D341Med (cell line): ENCODE results near the gene CEACAM7.
A peak's percentile ranks its signal among the peaks of the same experiment; 100 is the strongest.
"Not testable (repeated sequence)": the region's sequence is repeated elsewhere in the genome, so short reads cannot be mapped to it uniquely, and the experiment has no call there.

Experiments
- DNase-seq: peaks from one replicate; pipeline ENCODE4 v3.0.0; 2012; ENCODE audit warnings: low spot score

The CEACAM7 gene

DNA sequence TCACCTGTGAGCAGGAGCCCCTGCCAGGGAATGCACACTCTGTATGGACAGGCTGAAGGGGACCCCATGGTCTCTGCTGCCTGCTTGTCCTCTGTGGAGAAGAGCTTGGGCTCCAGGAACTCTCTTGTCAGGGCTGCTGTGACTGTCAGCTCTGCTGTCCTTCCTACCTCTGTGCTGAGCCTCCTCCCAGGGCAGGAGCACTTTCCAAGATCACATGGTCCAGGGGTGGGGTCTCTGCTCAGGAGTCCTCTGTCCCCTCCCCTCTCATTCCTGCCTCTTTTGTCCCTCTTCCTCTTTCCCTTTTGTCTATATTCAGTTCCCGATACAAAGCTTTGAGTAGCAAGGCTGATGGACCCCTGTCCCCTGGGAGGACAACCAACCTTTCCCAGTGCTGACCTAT lies at the start of gene CEACAM7:
TSS of gene CEACAM7 (minus strand) at position 173 of the 400 bp plus-strand sequence. CDS start at position 68, 105 bp downstream.
- no peak for DNase-seq

DNA sequence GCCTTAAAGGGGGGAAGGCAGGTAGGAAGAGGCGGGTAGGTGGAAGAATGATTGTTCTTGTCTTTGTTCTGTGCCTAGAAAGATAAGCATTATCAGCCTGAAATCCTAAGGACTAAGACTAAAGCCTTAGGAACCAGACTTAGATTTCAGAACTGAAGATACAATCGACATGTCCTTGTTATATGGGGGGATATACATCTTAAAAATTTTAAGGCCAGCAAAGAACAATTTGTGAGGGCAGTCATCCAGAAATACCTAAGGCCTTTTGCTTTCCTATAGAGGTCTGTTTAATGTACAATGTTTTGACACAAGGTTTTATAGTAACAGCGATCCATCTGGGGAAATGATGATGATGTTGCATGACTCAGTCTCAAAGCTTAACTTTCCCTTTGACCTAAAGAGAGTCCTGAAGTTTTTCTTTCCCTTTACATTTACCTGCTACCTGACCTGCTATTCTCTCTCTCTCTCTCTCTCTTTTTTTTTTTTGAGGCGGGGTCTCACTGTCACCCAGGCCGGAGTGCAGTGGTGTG lies 47.1 kb upstream of the CEACAM7 start:
- DNase-seq = no peak

DNA sequence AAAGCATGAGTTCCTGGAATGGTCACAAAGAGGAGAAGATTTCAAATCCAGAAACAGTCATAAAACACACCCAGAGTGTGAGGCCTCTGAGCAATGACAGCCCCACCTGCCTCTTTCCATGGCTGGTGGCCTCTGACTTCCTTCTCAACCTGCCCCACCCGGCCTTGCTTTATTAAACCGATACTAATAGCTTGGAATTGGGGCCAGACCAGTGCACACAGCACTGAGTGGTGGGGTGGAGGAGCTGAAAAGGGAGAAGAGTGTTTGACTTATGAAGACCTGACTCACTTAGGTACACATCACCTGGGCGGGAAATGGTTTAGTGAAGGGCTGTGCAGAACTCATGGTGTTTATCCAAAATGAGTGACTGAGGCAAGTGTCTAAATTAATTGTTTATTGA lies 46.5 kb upstream of the CEACAM7 start:
- DNase-seq = no peak

DNA sequence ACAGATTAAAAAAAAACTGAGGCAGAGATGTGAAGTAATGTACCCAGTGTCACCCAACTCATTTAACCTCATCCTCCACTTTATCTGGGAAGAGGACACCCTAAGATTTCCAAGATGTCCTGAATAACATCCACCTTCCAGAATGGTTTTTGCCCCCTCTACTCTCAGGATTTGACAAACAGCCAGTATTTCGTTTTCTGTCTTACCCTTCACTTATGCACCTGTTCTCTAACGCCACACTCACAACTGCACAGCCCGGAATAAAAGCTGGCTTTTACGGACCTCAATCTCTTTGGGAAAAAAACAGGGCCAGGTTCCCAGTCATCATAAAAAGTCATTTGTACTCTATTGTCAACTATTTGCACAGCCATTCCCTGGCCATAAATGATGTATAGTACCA lies 46.1 kb upstream of the CEACAM7 start:
- DNase-seq = no peak

DNA sequence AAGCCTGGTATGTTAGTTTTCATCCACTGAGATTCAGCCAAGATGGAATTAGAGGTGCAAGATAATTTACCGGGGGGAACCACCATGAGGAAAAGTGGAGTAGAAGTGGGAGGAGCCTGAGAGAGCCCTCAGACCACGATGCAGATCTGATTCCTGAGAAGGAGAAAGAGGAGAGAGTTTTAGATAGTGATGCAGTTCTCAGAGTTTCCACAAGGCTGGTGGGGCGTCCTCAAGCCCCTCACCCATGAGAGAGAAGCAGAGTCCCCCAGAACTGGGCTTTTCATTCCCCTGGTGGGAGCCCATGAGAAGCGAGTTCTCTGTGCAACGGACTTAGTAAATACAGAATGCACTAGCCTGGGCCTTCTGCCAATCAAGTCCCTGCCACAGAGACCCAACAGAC lies 38.4 kb upstream of the CEACAM7 start:
- DNase-seq = no peak

DNA sequence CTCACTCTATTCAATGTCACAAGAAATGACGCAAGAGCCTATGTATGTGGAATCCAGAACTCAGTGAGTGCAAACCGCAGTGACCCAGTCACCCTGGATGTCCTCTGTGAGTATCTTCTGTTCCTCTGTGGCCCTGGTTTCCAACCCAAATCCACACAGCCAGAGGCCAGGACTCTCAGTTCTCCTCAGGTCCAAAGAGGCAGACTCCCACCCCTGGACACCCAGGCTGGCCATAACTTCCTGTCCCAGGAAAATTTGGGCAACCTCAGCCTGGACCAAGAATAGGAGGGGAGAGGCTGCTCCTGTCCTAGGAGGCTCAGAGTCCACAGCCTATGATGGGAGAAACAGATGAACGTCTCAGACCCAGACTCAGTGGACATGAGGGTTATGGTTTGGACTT lies 32.0 kb upstream of the CEACAM7 start:
- DNase-seq = no peak

DNA sequence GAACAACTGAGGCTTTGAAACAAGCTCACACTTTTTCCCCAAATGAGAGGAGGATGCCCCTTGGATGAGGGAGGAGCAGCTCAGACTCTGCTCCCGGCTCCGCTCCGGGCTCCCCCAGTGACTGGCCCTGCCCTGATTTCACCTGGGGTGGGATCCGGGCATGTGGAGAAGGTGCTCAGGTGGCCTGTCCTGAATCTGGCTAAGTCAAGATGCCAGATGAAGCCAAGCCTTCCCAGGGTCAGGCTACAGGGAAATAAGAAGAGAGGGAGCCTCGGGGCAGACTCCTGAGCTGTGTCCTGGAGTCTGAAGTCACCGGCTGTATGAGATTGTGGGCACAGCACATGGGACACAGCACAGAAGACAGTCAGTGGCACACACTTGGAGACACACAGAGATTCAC lies 30.7 kb upstream of the CEACAM7 start:
- no peak for DNase-seq

DNA sequence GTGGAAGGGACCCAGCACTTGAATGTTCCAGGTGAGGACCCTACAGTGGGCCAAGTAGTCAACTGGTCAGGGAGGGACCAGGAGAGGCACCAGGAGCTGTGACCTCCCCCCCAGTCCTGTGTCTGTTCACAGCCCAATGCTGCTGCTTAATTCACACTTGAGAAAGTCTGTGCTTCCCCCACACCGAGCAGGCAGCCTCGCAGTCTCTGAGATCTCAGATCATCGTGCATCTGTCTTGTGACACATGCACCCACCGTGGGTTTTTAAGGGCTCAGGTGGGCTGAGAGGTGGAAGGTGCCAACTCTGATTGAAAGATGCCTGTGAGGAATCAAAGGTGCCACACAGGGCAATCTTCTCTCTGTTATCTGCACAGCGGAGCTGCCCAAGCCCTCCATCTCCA lies 26.5 kb upstream of the CEACAM7 start:
- no peak for DNase-seq

DNA sequence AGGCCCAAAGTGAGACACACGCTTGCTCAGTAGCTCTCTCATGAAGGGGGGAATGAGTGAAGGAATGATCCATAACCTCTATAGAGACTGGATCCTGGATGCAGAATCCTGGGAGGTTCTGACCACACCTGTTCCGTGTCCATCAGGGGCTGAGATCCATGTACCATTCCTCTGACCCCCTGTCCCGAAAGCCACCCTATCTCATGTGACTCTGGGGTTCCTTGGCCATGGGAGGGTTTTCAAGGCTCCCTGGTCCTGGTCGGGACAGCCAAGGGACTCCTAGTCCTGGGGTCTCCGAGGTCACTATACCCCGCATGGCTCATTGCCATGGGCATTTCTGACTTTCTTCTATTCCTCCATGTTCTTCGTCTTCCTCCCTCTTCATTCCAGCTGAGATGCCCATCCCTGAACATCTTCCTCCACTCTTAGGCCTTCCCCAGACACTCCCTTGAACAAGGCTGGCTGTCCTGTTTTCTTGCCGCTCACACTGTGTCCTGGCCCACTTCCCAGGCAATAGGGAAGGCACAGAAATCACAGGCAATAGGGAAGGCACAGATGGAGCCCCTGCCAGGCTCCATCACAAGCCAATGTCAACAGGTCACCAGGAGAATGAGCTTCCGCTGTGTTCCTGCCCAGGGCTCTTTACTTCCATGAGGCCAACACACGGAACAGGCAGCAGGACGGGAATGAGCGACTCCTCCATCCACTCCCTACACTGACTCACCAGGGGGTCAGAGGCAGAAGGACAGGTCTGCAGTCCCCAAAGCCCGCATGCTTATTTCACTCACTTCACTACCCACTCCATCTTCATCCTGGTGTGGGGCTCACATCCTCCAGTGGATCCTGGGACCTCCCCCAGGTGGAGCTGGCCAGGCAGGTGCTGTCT lies 23.5 kb upstream of the CEACAM7 start:
- DNase-seq = no peak

DNA sequence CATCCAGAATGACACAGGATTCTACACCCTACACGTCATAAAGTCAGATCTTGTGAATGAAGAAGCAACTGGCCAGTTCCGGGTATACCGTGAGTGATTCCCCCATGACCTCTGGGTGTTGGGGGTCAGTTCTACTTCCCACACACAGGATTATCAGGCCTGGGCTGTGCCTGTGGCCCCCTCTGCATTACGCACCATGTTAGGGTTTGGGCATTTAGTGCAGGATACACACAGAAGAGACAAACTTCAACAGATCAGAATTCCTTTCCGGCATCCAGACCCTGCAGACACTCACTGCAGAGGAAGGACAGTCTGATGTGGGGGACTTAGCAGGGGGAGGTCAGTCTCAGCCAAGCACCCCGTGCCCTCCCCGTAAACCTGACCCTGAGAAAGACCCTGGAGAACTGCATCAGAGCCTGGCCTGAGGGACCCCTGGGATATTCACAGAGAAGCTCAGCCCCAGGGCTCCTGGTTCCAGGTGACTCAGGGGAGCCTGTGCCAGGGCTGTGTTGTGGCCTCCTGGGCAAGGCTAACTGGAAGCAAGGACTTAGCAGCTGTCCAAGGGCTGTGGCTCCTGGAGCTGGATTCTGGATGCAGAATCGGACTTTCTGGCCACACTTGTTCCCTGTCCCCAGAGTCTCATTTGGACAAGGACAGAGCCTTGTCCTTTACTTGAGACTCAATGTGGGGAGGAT lies 22.0 kb upstream of the CEACAM7 start:
- DNase-seq = no peak

DNA sequence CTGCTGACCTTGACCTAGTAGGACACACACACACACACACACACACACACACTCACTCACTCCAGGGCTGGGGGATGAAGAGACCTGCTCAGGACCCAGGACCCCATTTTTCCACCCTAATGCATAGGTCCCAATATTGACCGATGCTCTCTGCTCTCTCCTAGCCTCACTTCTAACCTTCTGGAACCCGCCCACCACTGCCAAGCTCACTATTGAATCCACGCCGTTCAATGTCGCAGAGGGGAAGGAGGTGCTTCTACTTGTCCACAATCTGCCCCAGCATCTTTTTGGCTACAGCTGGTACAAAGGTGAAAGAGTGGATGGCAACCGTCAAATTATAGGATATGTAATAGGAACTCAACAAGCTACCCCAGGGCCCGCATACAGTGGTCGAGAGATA lies 21.4 kb upstream of the CEACAM7 start:
- not testable (repeated sequence) for DNase-seq

DNA sequence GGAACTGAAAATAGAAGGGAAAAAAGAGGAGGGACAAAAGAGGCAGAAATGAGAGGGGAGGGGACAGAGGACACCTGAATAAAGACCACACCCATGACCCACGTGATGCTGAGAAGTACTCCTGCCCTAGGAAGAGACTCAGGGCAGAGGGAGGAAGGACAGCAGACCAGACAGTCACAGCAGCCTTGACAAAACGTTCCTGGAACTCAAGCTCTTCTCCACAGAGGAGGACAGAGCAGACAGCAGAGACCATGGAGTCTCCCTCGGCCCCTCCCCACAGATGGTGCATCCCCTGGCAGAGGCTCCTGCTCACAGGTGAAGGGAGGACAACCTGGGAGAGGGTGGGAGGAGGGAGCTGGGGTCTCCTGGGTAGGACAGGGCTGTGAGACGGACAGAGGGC lies 20.4 kb upstream of the CEACAM7 start, which contains the start of gene CEACAM5:
TSS of gene CEACAM5 (plus strand) at position 146 of the 400 bp plus-strand sequence. CDS start at position 252, 106 bp downstream.
- no peak for DNase-seq

DNA sequence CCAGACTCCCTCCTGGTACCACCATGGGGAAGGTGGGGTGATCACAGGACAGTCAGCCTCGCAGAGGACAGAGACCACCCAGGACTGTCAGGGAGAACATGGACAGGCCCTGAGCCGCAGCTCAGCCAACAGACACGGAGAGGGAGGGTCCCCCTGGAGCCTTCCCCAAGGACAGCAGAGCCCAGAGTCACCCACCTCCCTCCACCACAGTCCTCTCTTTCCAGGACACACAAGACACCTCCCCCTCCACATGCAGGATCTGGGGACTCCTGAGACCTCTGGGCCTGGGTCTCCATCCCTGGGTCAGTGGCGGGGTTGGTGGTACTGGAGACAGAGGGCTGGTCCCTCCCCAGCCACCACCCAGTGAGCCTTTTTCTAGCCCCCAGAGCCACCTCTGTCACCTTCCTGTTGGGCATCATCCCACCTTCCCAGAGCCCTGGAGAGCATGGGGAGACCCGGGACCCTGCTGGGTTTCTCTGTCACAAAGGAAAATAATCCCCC lies 19.9 kb upstream of the CEACAM7 start:
- no peak for DNase-seq

DNA sequence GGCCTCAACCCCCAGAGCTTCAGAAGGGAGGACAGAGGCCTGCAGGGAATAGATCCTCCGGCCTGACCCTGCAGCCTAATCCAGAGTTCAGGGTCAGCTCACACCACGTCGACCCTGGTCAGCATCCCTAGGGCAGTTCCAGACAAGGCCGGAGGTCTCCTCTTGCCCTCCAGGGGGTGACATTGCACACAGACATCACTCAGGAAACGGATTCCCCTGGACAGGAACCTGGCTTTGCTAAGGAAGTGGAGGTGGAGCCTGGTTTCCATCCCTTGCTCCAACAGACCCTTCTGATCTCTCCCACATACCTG lies 19.4 kb upstream of the CEACAM7 start:
- DNase-seq = no peak

DNA sequence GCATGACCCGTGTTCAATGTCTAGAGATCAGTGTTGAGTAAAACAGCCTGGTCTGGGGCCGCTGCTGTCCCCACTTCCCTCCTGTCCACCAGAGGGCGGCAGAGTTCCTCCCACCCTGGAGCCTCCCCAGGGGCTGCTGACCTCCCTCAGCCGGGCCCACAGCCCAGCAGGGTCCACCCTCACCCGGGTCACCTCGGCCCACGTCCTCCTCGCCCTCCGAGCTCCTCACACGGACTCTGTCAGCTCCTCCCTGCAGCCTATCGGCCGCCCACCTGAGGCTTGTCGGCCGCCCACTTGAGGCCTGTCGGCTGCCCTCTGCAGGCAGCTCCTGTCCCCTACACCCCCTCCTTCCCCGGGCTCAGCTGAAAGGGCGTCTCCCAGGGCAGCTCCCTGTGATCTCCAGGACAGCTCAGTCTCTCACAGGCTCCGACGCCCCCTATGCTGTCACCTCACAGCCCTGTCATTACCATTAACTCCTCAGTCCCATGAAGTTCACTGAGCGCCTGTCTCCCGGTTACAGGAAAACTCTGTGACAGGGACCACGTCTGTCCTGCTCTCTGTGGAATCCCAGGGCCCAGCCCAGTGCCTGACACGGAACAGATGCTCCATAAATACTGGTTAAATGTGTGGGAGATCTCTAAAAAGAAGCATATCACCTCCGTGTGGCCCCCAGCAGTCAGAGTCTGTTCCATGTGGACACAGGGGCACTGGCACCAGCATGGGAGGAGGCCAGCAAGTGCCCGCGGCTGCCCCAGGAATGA lies 18.9 kb upstream of the CEACAM7 start:
- peak; percentile 92 for DNase-seq

DNA sequence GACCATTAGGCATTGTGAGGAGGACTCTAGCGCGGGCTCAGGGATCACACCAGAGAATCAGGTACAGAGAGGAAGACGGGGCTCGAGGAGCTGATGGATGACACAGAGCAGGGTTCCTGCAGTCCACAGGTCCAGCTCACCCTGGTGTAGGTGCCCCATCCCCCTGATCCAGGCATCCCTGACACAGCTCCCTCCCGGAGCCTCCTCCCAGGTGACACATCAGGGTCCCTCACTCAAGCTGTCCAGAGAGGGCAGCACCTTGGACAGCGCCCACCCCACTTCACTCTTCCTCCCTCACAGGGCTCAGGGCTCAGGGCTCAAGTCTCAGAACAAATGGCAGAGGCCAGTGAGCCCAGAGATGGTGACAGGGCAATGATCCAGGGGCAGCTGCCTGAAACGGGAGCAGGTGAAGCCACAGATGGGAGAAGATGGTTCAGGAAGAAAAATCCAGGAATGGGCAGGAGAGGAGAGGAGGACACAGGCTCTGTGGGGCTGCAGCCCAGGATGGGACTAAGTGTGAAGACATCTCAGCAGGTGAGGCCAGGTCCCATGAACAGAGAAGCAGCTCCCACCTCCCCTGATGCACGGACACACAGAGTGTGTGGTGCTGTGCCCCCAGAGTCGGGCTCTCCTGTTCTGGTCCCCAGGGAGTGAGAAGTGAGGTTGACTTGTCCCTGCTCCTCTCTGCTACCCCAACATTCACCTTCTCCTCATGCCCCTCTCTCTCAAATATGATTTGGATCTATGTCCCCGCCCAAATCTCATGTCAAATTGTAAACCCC lies 17.5 kb upstream of the CEACAM7 start:
- no peak for DNase-seq

DNA sequence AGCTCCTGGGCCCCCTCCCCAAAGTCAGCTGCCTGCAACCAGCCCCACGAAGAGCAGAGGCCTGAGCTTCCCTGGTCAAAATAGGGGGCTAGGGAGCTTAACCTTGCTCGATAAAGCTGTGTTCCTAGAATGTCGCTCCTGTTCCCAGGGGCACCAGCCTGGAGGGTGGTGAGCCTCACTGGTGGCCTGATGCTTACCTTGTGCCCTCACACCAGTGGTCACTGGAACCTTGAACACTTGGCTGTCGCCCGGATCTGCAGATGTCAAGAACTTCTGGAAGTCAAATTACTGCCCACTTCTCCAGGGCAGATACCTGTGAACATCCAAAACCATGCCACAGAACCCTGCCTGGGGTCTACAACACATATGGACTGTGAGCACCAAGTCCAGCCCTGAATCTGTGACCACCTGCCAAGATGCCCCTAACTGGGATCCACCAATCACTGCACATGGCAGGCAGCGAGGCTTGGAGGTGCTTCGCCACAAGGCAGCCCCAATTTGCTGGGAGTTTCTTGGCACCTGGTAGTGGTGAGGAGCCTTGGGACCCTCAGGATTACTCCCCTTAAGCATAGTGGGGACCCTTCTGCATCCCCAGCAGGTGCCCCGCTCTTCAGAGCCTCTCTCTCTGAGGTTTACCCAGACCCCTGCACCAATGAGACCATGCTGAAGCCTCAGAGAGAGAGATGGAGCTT lies 15.7 kb upstream of the CEACAM7 start:
- no peak for DNase-seq

DNA sequence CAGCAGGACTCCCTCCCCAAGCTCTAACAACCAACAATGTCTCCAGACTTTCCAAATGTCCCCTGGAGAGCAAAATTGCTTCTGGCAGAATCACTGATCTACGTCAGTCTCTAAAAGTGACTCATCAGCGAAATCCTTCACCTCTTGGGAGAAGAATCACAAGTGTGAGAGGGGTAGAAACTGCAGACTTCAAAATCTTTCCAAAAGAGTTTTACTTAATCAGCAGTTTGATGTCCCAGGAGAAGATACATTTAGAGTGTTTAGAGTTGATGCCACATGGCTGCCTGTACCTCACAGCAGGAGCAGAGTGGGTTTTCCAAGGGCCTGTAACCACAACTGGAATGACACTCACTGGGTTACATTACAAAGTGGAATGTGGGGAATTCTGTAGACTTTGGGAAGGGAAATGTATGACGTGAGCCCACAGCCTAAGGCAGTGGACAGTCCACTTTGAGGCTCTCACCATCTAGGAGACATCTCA lies 14.1 kb upstream of the CEACAM7 start:
- no peak for DNase-seq

DNA sequence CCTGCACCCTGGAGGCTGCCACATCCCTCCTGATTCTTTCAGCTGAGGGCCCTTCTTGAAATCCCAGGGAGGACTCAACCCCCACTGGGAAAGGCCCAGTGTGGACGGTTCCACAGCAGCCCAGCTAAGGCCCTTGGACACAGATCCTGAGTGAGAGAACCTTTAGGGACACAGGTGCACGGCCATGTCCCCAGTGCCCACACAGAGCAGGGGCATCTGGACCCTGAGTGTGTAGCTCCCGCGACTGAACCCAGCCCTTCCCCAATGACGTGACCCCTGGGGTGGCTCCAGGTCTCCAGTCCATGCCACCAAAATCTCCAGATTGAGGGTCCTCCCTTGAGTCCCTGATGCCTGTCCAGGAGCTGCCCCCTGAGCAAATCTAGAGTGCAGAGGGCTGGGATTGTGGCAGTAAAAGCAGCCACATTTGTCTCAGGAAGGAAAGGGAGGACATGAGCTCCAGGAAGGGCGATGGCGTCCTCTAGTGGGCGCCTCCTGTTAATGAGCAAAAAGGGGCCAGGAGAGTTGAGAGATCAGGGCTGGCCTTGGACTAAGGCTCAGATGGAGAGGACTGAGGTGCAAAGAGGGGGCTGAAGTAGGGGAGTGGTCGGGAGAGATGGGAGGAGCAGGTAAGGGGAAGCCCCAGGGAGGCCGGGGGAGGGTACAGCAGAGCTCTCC lies 13.5 kb upstream of the CEACAM7 start:
- DNase-seq = no peak
